ENCODE data around the gene RBM42.
"Not testable (repeated sequence)": the region's sequence is repeated elsewhere in the genome, so short reads cannot be mapped to it uniquely, and the experiment has no call there.

RBM42 gene

DNA sequence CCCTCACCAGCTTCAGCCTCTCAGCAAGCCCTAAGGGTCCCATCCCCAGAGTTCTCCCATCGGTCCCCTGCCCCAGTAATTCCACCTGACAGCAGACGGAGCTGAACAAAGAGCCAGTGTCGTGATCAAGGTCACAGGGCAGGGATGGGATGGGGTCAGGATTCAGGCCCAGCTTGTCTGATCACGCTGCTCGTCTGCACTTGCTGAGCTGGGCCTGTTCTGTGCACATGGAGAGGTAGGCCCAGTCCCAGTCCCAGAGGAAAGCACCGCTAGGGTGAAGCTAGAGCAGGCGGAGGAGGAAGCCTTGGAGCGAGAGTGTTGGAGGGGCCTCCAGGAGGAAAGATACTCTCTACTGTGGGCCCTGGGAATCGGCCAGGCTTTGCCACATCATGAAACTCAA, 7.1 kb upstream of the RBM42 start:
- DNase-seq, result no peak

DNA sequence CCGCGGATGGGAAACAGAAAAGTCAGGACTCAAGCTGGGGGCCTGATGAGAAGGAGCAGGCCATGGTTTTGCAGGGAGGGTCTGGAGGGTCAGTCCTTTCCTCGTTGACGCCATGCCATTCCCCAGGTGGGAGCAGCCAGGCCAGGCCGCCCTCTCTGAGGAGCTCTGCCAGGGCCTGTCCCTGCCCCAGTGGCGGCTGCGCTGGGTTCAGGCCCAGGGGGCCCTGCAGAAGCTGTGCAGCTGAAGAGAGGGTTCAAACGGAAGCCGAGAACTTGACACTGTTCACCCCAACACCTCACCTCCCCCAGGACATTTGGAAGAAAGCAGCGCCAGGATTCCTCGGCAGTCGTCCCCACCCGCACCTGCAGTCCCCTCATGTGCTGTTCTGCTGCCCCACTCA, 6.1 kb upstream of the RBM42 start:
- DNase-seq, result no peak

DNA sequence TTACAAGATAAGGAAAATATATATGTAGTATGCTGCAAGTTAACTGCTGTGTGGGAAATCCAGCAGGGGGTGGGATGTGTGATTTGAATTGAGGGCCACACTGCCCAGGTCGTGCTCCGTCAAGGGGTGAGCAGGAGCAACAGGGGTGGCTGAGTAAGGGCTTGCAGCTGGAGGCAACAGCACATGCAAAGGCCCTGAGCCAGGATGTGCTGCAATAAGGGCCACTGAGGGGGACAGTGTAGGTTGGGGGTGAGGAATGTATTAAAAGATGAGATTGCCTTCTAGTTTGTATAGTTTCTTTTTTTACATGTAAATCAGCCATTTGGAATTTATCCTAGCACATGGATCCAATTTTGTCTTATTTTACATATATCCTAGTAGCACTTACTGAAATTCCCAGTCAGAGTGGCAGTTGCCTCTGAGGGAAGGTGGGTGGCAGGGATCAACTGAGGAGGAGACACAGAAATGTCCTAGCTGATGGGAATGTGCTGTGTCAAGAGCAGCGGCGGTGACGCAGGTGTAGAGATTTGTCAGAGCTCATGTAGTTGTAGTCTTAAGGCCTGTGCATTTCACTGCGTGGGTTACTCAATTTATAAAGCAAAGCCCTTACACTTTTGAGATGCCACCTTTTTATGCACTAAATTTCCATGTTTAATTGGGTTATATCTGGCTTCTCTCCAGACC, 5.4 kb upstream of the RBM42 start:
- no peak for DNase-seq

DNA sequence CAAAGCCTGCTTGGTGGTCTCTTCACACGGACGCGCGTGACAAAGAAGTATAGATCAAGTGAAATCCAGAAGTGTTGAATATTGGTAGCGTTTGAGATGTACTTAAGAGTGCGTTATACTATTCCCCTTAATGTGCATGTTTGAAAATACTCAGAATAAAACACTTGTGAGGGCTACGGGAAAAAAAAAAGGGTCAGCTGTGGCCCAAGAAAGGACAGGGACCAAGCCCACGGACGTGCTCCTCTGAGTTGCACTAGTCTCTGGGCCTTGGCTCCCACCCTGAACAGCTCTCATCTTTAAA, 622 bp upstream of the RBM42 start:
- DNase-seq, result no peak

DNA sequence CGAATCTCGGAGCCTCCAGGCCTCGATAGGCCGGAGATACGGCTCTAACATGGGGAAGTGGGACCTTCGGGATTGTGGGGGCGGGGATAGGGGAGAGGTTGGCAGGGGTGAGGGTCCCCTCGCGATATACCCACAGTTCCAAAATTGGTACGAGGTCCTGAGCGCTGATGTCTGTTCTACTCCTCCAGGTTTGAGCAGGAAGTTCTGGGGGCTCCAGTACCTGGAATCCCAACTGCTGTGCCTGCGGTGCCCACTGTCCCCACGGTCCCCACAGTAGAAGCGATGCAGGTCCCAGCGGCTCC, 447 bp downstream of the RBM42 start:
- DNase-seq, result no peak

DNA sequence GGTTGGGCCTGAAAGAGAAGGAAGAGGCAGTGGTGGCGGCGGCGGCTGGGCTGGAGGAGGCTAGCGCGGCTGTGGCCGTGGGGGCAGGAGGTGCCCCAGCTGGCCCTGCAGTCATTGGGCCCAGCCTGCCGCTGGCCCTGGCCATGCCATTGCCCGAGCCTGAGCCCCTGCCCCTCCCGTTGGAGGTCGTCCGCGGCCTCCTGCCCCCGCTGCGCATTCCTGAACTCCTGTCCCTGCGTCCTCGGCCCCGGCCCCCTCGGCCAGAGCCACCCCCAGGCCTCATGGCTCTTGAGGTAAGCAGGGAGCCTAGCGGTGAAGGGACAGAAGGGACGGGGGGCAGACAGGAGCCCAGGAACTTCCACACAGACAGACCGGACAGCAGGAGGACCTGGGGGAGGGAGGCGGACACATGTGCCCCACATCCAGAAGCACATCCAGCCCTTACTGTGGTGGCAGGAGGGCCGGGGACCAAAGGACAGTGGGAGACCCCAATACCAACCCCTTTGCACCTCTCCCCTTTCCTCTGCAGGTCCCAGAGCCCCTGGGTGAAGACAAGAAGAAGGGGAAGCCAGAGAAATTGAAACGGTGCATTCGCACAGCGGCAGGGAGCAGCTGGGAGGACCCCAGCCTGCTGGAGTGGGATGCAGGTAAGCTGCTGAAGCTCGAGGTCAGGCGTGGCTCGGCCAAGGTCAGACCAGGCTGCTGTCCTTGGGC, 5.0 kb downstream of the RBM42 start:
- DNase-seq, result no peak

DNA sequence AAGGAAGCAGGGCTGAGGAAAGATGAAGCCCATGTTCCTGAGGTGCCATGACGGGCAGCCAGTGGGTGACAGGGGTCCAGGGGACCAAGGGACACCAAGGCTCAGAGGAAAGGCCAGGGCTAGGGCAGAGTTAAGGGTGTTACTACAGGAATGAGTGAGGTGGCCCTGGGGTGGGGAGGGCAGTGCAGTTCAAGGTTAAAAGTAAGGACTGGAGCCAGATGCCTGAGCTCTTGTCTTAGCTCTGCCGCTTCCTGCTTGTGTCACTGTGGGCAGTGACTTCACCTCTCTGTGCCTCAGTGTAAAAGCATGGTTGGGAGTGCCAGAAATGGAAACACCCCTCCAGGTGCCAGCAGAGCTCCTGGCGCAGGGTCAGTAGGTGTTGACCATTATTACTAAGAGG, 7.8 kb downstream of the RBM42 start:
- DNase-seq, result no peak

DNA sequence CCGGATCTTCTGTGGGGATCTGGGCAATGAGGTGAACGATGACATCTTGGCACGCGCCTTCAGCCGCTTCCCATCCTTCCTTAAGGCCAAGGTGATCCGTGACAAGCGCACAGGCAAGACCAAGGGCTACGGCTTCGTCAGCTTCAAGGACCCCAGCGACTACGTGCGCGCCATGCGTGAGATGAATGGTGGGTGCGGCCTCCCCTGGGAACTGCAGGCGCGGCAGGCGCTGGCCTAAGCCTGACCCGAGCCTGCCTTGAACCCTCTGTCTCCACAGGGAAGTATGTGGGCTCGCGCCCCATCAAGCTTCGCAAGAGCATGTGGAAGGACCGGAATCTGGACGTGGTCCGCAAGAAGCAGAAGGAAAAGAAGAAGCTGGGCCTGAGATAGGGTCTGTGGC, 8.3 kb downstream of the RBM42 start:
- DNase-seq, result no peak

DNA sequence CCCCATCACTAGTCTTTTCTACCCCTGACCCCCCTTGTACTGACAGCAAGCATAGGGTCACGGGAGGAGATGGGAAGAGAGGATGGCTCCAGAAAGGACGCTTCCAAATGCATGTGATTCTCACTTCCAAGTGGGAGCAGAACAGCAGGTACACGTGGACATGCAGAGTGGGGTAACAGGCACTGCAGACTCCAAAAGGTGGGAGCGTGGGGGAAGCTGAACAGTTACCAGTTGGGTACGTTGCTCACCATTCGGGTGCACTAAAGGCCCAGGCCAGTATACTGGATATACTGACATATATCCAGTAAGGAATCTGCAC, 10.4 kb downstream of the RBM42 start:
- DNase-seq, result no peak

DNA sequence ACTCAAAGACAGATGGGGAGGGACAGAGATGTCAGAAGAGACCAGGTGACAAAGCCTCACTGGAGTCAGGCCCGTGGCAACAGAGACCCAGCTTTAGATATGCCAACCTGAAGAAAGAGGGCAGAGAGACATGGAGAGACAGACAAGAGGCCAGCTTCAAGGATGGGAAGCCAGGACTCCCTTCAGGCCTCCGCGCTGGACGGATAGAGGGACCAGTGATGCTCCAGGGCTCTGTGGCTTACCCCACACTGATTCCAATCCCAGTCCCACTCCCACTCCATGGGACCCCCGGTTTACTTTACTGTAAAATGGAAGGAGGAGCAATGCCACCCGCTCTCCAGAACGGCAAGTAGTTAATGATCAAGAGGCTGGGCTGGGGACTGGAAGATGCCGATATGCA, 11.0 kb downstream of the RBM42 start:
- no peak for DNase-seq

DNA sequence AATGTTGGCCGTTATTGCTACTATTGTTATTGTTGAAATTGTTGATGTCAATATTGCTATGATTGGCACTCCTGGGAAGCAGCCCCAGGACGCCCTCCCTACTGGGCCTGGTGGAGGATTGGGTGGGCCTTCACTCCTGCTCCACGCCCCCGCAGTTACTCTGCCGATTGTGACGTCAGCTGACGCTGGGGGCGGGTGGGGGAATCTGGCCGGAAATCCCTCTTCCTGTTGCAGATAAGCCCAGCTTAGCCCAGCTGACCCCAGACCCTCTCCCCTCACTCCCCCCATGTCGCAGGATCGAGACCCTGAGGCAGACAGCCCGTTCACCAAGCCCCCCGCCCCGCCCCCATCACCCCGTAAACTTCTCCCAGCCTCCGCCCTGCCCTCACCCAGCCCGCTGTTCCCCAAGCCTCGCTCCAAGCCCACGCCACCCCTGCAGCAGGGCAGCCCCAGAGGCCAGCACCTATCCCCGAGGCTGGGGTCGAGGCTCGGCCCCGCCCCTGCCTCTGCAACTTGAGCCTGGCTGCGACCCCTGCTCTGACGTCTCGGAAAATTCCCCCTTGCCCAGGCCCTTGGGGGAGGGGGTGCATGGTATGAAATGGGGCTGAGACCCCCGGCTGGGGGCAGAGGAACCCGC, 12.8 kb downstream of the RBM42 start, which contains the start of gene ETV2:
TSS of gene ETV2 (plus strand) at position 231 of the 637 bp plus-strand sequence. CDS start 716 bp downstream, outside the sequence.
- no peak for DNase-seq

DNA sequence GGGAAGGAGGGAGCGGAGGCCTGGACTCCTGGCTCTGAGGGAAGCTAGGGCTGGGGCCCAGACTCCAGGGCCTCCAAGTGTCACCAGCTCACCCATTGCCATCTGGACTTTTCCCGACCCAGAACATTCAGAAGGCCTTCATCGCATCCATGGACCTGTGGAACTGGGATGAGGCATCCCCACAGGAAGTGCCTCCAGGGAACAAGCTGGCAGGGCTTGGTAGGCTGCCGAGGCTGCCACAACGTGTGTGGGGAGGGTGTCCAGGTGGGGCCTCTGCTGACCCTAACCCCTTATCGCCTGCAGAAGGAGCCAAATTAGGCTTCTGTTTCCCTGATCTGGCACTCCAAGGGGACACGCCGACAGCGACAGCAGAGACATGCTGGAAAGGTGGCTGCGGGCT, 13.5 kb downstream of the RBM42 start:
- no peak for DNase-seq

DNA sequence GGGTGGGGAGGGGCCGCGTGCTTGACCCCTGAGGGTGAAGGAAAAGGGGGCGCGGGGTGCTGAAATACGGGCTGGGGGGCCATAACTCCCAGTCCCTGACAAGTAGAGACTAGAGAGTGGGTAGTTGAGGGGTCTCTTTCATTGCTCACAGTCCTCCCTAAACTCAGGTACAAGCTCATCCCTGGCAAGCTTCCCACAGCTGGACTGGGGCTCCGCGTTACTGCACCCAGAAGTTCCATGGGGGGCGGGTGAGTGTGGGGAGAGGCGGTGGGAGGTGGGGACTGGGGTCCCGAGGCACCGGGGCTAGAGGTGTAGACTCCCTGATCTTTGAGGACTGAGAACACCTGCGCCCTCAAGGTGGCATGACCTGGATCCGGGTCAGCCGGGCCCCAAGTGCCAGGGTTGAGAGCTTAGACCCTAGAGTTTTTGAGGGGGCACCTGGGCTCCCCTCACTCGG, 14.0 kb downstream of the RBM42 start:
- DNase-seq, result no peak

DNA sequence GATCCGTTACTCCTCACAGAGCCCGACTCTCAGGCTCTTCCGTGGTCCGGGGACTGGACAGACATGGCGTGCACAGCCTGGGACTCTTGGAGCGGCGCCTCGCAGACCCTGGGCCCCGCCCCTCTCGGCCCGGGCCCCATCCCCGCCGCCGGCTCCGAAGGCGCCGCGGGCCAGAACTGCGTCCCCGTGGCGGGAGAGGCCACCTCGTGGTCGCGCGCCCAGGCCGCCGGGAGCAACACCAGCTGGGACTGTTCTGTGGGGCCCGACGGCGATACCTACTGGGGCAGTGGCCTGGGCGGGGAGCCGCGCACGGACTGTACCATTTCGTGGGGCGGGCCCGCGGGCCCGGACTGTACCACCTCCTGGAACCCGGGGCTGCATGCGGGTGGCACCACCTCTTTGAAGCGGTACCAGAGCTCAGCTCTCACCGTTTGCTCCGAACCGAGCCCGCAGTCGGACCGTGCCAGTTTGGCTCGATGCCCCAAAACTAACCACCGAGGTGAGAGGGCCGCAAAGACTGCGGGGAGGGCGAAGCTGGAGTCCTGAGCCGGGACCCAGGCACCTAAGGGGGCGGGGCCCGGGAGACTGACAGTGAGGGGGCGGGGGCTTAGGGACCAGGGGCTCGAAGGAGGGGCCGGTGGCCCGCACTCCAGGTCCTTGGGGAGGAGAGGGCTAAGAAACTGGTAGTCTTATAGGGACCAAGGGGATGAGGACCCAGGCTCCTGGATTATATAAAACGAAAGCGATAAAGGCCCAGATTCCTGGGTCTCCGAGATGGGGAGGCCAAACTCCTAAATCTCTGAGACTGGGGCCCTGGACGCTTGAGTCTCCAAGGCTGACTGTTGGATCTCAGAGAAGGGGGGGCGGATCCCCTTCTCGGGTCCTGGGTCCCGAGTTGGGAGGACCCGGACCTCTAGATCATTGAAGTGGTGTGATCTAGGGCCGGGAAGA, 14.7 kb downstream of the RBM42 start:
- peak; percentile 73 for DNase-seq

DNA sequence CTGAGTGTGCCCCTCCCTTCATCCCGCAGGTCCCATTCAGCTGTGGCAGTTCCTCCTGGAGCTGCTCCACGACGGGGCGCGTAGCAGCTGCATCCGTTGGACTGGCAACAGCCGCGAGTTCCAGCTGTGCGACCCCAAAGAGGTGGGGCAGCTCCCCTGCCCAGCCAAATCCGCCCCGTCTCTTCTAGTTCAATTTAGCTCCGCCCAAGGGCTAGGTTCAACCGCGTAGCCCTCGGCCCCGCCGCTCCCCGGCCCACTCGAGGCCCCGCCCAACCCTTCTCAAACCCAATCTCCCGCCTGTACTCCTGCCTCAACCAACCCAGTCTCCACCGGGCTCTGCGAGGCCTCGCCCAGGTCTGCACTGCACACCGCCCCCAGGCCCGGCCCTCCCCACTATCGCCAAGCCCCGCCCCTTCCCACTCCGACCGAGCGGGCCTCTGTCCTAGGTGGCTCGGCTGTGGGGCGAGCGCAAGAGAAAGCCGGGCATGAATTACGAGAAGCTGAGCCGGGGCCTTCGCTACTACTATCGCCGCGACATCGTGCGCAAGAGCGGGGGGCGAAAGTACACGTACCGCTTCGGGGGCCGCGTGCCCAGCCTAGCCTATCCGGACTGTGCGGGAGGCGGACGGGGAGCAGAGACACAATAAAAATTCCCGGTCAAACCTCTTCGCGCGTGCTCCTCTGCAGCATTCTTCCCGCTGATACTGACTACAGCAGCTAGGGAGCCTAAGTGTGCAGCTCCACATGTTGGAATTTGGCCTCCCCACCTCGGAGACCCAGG, 15.6 kb downstream of the RBM42 start:
- DNase-seq, result peak; percentile 92

DNA sequence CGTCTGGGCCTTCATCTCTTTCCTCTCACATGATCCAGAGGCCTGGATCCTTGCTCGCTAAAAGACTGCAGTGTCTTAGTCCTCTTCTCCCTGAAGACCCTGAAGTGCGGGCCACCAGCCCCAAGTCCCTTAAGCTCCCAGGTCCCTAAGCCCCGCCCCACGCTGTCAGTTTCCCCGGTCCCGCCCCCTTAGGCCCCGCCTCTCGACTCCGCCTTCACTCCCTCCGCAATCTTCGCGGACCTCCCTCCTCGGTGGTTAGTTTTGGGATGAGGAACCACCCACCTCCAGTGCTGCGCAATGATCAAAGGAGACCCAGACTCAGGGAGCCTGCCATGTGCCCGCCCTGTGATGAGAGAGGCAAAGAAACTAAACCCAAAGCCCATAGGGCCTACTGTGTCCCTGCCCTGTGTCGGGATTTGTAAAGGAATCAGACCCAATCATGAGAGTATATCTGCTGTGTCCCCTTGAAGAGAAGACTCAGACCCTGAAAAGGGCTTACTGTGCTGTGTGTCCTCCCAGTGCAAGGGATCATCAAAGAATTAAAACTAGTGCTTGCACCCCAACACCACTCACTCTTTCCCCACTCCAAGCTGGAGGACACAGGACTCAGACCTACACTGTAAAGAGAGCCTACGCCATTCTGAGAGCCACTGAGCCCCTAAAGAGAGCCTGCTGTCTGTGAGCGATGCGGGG, 16.3 kb downstream of the RBM42 start:
- DNase-seq, result peak; percentile 29 to 46

DNA sequence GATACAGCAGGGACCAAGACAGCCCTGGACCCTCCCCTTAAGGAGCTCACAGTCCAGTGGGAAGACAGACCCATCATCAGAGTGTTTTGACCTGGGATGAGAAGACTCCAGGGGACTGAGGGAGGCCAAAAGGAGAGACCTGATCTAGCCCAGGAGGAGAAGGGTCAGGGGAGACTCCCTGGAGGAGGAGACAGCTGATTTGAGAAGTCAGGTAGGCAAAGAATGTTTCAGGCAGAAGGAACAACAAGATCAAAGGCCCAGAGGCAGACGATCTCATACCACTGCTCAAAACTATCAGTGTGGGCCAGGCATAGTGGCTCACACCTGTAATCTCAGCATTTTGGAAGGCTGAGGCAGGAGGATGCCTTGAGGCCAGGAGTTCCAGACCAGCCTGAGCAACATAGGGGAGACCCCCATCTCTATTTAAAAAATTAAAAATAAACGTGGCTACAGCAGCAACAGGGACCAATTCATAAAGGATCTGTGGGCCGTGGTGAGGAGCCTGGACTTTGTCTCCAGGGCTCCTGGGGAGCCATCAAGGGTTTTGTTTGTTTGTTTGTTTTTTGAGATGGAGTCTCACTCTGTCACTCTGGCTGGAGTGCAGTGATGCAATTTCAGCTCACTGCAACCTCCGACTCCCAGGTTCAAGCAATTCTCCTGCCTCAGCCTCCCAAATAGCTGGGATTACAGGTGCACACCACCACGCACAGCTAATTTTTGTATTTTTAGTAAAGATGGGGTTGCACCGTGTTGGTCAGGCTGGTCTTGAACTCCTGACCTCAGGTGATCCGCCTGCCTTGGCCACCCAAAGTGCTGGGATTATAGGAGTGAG, 17.1 kb downstream of the RBM42 start:
- DNase-seq, result no peak

DNA sequence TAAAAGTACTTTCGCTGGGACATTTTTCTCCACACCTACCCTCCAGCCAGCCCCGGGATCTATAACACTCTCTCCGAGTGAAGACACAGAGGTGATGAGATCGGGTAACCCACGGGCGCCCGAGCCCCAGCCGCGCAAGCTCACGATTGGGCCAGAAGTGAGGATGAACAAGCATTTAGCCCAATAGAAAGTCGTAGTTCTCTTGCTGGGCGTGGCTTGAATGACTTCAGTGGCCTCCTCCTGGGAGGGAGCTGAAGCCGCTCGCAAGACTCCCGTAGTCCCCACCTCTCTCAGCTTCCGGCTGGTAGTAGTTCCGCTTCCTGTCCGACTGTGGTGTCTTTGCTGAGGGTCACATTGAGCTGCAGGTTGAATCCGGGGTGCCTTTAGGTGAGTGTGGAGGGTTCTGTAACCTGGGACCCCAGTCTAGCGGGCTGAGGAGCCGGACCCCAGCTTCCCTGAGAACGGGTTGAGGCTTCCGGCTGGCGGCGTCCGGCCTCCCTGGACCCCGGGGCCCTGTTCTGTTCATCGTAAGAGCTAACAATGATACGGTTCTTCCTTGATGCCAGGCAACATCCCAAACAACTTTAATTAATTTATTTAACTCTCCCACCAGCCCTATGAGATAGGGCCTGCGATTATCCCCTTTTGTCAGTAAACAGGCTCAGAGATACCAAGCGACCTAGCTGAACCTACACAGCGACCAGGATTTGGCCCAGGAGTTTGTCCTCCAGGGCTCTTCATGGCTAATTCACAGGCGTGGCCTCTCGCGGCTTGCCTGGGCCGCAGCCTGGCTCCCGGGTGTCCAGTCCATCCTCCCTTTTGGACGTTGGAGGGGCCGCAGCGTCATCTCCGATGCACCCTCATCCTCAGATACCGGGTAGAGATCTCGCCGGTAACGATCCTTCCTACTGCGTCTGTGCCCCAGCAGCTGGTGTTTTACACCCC, 19.5 kb downstream of the RBM42 start, which contains the start of gene COX6B1:
TSS of gene COX6B1 (plus strand) at position 307 of the 945 bp plus-strand sequence. CDS start 2,921 bp downstream, outside the sequence.
- peak; percentile 95 to 99 for DNase-seq

DNA sequence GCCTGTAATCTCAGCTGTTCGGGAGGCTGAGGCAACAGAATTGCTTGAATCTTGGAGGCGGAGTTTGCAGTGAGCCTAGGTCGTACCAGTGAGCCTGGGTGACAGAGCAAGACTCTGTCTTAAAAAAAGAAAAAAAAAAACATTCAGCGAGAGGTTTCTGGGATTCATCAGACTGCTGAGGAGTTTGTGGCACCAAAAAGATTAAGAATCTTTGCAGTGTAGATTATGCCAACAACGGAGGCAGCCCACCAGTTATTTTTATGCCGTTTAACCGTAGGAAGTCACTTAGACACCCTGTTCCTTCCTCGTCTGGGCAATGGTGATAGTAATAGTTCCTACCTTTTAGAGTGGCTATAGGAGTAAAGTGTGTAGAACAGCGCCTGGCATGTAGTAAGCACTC, 21.7 kb downstream of the RBM42 start:
- no peak for DNase-seq

DNA sequence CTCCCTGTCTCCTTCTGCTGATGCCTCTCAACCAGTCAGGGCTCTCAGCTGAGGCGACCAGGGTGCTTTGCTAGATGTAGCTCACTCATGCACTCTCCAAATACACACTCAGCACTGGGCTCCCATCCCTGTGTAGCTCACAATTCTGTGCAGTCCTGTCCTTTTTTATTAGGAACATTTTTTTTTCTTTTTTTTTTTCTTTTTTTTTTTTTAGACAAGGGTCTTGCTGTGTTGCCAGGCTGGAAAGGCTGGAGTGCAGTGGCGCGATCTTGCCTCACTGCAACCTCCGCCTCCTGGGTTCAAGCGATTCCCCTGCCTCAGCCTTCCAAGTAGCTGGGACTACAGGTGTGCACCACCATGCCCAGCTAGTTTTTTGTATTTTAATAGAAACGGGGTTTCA, 26.0 kb downstream of the RBM42 start:
- not testable (repeated sequence) for DNase-seq

Data from NCI-H2081 (cell line).